ENCODE results near the gene ADGB.

DNA sequence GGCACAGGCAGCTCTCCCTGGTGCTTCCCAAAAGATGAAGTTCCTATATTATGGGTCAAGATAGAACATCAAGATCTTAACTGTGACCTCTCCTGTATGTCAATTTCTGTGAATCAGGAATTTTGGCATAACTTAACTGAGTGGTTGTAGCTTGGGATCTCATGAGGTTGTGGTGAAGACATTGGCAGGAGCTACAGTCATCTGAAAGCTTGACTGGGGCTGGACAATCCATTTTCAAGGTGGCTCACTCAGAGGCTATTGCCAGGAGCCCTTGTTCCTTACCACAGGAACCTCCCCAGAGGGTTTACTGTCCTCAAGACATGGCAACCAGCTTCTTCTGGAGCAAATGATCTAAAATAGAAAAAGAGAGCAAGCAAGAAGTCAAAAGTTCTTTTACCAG, 252.2 kb downstream of the ADGB start:
- no peak for TF ChIP-seq POLR2A (IDR thresholded peaks at IDR 0.05)
- TF ChIP-seq, protein P1, sequence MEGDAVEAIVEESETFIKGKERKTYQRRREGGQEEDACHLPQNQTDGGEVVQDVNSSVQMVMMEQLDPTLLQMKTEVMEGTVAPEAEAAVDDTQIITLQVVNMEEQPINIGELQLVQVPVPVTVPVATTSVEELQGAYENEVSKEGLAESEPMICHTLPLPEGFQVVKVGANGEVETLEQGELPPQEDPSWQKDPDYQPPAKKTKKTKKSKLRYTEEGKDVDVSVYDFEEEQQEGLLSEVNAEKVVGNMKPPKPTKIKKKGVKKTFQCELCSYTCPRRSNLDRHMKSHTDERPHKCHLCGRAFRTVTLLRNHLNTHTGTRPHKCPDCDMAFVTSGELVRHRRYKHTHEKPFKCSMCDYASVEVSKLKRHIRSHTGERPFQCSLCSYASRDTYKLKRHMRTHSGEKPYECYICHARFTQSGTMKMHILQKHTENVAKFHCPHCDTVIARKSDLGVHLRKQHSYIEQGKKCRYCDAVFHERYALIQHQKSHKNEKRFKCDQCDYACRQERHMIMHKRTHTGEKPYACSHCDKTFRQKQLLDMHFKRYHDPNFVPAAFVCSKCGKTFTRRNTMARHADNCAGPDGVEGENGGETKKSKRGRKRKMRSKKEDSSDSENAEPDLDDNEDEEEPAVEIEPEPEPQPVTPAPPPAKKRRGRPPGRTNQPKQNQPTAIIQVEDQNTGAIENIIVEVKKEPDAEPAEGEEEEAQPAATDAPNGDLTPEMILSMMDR (IDR thresholded peaks at IDR 0.05 in 4 of 5, conservative IDR thresholded peaks at IDR 0.05 in 1 of 5), result no peak

Measured in gastrocnemius medialis (tissue), 4 donors.